OCI-LY7 (cell line): Measurements from ENCODE around the gene CHST5.

ENCODE experiments used
- CTCF ChIP-seq: fragments of 200-600 bp; sonication (generic); conservative IDR thresholded peaks from 2 replicates; pipeline ENCODE4 v1.5.1; 2014; ENCODE audit warnings: mild to moderate bottlenecking, antibody characterized with exemption, low read length, moderate library complexity, mixed read lengths
- EZH2phosphoT487 ChIP-seq: fragments of 200-600 bp; sonication (generic); IDR thresholded peaks from 2 replicates; pipeline ENCODE4 v1.6.1; 2018; ENCODE audit warnings: low read depth, borderline replicate concordance, mild to moderate bottlenecking, mixed run types, antibody characterized with exemption, low read length, moderate library complexity, mixed read lengths

- TF ChIP-seq CTCF: no peak
- TF ChIP-seq EZH2phosphoT487: no peak
These were observed 41.7 kb downstream of the CHST5 start for GRCh38 chr16:75494184-75494583.
